ENCODE measurements around the gene BAIAP2.
A peak's percentile ranks its signal among the peaks of the same experiment; 100 is the strongest.
"Not testable (repeated sequence)": the region's sequence is repeated elsewhere in the genome, so short reads cannot be mapped to it uniquely, and the experiment has no call there.

Gene BAIAP2

DNA sequence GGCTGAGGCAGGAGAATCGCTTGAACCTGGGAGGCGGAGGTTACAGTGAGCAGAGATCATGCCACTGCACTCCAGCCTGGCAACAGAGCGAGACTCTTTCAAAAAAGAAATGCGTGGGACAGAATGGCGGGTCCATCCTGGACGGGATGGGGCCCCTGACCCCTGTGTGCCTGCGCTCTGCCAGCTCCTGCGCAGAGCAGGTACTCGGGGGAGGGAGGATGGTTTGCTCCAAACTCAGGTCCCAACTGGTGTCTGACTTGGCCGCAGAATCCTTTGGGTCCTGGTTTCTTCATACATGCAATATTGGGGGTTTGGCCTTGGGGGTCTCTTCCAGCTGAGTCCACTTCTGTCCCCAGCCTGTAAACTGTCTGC is 33.0 kb upstream of the BAIAP2 start:
- no peak for DNase-seq

DNA sequence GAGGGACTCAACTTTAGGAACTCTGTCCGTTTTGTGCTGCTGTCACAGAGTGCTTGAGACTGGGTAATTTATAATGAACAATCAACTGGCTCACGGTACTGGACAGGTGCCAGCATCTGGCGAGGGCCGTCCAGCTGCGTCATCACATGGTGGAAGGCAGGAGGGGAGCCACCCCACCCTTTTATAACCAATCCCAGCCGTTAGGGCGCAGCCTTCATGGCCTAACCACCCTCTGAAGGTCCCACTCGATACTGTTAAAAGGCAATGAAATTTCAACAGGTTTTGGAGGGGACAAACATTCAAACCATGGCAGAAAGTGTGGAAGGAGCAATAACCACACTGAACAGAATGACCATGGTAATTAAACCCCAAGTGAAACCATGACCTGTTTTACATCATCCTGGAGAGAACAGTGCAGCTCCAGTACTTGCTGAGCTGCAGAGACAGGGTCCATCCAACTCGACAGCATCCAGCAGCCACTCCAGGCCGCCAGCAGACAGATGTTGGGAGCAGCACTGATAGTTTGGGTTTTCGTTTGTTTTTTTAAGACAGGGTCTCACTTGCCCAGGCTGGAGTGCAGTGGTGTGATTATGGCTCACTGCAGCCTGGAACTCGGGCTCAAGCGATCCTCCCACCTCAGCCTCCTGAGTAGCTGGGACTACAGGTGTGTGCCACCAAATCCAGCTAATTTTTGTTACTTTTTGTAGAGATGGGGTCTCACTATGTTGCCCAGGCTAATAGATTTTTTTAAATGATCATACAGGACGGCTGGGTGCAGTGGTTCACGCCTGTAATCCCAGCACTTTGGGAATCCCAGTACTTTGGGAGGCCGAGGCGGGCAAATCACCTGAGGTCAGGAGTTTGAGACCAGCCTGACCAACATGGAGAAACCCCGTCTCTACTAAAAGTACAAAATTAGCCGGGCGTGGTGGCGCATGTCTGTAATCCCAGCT is 32.3 kb upstream of the BAIAP2 start:
- DNase-seq = peak; percentile 51

DNA sequence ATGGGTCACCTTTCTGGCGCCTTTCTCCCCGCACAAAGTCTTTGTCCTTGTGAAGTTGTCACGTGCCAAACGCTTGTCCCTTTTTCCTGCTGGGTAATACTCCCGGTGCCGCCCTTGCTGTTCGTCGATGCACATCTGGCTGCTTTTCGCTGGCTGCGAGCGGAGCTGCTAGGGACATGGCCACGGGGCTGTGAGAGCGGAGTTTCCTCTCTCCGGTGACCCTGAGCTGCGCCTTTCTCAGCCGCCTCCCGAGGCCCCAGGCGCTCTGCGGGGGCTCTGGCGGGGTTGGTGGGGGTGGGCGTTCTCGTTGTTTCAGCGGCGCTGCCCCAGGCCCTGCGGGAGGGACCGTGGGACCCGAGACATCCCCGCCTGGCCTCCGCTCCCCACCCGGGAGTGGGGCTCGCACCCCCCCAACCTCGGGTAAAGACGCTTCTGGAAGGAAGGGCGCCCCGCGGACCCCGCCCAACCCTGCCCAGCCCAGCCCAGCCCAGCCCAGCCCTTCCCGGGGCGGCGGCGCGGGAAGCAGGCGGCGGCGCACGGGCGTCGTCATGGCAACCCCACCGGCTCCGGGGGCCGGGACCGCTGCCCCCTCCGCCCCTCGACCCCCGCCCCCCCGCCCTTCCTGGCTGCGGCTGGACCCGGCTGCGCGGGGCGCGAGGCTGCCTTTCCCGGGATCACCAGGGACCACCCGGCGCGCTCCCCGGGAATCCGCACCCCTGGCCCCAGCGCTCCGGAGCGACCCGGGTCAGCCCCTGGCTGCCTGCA is 31.1 kb upstream of the BAIAP2 start:
- DNase-seq = peak; percentile 67

DNA sequence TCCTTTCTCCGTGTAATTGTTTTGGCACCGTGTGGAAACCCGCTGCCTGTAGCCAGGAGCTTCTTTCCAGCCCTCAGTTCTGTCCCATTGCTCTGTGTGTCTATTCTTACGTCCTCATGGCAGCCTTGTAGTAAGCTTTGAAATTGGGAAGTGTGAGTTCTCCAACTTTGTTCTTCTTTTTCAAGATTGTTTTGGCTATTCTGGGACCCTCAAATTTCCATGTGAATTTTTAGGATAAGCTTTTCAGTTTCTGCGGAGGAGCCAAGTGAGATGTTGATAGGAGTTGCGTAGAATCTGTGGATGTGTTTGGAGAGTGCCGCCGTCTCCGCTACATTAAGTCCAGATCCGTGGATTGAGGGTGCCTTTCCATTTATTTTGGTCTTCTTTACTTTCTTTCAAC is 28.1 kb upstream of the BAIAP2 start:
- DNase-seq = no peak

DNA sequence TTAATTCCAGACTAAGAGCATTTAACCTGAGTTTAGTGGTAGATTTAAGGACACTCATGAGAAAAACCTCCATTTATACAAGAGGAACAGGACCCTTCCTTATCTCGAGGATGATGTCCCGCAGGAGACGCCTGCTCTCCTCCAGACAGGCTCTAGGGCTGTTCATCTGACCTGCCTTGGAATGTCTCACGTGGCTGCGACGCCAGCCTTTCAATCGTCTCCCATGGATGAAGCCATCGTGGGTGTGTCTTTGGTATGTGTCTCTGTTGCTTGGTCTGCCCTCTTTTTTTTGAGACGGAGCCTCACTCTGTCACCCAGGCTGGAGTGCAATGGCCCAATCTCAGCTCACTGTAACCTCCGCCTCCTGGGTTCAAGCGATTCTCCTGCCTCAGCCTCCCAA is 26.8 kb upstream of the BAIAP2 start:
- peak; percentile 70 for DNase-seq

DNA sequence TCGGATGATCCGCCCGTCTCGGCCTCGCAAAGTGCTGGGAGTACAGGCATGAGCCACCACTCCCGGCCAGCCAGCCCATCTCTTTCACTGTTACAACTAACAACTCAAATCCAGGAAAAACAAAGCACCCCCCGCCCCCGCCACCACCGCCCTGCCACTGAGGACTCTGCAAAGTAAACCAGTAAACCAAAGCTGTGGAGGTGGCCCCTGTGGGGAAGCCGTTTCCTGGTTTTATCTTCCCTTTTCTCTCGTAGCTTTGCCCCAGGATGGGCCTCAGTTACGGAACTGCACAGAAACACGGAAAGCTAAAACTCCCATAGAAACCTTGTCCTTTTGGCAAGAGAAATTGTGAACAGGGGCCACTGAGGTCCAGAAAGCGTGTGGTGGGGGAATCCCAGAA is 25.8 kb upstream of the BAIAP2 start:
- DNase-seq = no peak

DNA sequence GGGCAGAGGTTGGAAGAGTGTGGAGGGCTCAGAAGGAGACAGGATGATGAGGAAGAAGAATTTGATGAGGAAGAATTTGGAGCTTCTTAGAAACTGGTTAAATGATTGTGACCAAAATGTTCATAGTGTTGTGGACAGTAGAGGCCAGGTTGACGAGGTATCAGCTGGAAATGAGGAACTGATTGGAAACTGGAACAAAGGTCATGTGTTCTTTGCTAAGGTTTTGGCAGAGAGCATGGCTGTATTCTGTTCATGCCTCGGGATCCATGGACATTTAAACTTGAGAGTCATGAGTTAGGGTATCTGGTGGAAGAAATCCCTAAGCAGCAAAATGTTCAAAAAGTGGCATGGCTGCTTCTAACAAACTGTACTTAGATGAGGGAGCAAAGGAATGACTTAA is 24.0 kb upstream of the BAIAP2 start:
- DNase-seq = no peak

DNA sequence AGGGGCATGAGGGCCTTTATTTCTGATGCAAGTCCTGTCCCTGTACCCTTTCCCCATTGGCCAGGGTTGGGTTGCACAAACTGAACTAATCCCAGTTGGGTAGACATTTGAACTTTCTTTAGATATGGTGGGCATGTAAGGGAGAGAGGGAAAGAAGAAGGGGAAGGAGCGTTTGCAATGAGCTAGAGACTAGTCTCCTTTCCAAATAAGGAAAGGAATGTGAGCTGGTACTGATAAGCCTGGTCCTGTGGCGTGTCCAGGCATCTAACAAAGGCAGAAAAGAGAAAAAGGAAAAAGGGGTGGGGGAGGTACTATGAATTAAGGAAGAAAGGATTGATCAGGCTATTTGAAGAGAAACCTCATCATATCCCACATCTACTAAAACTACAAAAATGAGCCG is 23.0 kb upstream of the BAIAP2 start:
- no peak for DNase-seq

DNA sequence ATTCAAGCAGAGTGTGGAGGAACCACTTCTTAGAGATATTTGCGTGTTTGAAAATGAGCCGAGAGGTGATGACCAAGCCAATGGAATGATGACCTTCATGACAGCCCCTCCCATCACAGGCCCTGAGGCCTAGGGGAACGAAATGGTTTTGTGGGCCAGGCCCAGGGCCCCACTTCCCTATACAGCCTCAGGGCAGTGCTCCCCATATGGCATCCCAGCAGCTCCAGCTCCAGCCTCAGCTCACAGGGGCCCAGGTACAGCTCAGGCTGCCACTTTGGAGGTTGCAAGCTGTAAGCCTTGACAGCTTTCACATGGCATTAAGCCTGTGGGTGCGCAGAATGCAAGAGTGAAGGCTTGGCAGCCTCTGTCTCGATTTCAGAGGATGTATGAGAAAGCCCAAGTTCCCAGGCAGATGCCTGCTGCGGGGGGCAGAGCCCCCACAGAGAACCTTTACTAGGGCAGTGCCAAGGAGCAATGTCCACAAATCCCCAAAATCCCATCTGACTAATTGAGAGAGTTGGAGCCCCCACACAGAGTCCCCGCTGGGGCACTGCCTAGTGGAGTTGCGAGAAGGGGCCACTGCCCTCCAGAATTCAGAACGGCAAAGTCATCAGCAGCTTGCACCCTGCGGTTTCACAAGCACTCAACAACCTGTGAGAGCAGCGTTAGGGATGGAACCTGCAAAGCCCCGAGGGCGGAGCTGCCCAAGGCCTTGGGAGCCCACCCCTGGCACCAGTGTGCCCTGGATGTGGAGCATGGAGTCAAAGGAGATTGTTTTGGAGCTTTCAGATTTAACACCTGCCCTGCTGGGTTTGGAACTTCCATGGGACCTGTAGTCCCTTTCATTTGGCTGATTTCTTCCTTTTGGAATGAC is 22.1 kb upstream of the BAIAP2 start:
- no peak for DNase-seq

DNA sequence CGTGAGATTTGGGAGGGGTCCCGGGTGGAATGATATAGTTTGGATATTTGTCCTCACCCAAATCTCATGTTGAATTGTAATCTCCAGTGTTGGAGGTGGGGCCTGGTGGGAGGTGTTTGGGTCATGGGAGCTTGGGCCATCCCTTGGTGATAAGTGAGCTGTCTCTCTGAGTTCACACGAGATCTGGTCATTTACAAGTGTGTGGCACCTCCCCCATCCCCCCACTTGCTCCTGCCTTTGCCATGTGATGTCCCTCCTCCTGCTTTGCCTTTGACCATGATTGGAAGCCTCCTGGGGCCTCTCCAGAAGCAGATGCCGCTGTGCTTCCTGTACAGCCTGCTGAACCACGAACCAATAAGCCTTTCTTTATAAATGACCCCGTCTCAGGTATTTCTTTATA is 21.3 kb upstream of the BAIAP2 start:
- DNase-seq = no peak

DNA sequence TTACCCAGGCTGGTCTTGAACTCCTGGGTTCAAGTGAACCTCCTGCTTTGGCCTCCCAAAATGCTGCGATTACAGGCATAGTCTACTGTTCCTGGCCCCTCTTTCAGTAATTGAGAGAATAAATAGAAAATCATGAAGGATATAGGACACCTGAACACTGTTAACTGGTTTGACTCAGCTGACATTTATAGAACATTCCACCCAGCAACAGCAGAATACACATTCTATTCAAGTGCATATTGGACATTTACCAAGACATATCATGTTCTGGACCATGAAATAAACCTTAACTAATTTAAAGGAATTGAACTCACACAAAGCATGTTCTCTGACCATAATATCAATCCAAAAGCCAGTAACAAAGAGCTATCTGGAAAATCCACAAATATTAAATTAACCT is 19.8 kb upstream of the BAIAP2 start:
- no peak for DNase-seq

DNA sequence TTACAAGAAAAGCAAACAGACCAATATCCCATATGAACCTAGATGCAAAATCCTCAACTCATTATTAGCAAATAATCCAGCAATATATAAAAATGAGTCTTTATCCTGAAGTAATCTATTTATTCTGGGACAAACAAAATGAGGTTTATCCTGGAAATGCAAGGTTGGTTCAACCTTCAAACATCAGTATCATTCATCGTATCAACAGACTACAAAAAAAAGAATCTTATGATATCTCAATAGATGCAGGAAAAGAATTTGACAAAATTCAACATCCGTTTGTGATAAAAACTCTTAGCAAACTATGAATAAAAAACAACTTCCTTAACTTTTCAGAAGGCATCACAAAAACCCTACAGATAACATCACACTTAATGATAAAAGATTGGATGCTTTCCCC is 18.4 kb upstream of the BAIAP2 start:
- DNase-seq = no peak

DNA sequence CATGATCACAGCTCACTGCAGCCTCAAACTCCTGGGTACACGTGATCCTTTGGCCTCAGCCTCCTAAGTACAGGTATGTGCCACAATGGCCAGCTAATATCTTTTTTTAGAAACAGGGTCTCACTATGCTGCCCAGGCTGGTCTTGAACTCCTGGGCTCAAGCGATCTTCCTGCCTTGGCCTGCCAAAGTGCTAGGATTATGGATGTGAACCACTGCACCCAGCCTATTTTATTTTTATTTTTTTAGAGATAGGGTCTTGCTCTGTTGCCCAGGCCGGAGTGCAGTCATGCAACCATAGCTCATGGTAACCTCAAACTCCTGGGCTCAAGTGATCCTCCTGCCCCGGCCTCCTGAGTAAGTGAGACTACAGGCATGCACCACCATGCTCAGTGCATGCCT is 17.6 kb upstream of the BAIAP2 start:
- not testable (repeated sequence) for DNase-seq

DNA sequence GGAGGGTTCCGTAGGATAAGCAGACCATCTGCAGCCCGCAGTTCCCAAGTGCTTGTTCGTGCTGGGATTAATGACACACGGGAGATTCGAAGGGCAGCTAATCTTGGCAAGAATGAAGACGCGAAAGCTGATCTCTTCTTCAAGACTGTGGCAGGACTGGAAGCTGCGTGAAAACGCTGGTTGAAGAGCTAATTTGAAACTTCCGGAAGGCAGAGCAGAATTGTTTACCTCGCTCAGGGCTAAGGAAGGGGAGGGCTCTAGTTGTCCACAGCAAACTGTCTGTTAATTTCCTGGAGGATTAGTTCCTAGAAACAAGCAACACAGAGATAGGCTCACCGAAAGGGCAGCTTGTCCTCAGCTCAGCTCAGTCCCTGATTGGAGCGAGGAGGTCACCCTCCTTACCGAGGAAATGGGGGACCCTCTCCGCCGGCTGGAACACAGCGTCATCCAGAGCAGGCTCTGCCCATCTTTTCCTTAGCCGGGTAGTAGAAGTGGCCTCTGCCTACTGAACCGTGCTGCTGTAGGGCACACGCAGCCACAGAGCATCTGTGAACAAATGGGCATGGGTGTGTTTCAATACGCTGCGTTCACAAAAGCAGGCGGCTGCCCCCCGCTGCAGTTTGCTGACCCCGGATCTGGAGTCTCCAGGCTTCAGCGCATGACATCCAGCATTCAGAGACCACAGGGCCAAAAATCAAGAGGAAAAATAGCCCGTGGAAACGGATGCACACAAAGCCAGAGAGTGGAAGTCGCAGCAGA is 16.7 kb upstream of the BAIAP2 start:
- no peak for DNase-seq

DNA sequence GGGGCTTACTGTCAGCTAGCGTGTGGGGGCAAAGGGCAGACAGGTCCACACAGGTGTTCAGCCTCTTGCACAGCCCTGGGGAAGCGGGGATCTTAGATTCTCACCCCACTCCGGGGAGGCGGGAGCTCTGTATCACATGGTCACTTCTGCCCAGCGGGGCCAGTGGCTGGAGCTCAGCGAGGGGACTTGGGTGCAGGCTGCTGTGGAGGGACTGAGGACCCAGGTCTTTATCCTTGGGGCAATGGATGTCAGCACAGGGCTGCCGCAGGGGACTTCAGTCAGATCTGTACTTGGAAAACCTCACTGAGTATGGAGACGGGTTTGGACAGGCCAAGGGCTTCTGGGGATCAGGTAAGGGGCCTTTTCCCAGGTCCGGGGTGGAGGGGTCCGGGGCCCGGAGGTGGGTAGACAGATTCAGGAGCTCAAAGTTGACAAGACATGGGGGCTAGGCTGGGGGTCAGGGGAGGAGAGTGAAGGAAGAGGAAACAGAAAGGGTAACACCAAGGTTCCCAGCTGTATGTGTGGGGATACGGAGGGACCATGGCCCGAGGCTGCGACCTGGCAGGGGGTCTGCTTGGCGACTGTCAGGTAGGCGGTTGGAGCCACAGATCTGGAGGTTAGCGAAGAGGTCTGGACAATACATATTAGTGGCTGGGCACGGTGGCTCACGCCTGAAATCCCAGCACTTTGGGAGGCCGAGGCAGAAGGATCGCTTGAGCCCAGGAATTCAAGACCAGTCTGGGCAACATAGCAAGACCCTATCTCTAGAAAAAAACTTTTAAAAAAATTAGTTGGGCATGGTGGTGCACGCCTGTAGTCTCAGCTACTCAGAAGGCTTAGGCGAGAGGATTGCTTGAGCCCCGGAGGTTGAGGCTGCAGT is 15.1 kb upstream of the BAIAP2 start:
- DNase-seq = peak; percentile 57

DNA sequence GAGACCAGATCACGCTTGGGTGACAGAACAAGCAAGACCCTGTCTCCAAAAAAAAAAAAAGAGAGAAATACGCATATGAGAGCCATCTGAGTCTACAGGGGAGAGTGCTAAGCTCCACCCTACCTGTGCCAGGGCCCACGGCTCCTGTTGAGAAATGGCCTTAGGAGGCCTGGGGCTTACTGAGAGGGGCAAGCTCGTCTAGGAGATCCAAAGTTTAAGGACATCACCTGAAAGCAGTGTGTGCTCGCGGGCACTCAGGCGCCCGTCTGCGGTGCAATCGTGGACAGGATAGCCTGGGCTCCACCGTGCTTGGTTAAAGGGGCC is 14.5 kb upstream of the BAIAP2 start:
- DNase-seq = no peak

DNA sequence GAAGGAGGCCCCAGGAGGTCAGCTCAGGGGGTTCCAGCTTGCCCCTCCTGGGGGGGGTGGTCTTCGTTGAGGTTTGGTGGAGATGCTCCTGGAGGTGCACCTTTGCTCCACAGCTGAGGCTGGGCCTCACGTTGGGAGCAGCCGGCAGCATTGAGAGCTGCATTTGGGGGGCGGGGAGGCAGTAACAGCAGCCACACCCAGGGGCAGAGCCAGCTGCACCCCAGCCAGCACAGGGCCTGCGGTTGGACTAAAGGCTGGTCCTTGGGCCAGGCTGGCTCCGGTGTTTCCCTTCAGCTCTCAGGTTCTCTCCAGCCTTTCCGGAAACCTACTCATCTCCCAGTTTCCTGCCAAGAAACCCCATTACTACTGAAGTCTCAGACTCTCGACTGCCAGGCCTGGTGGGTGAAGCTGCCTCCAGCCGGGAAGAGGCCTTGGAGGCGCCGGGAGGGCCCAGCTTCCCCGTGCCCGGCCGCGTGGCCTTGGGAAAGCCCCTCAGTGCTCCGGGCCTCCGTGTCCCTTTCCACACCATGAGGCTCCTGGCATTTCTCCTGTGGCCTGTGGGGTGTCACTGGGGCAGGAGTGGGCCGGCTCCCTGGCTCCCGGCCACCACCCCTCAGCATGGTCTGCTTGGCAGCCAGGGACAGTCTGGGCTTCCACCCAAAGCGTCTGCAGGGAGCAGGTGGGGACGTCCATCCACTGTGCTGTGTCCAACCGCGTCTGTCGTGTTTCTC is 14.0 kb upstream of the BAIAP2 start:
- DNase-seq = peak; percentile 58

DNA sequence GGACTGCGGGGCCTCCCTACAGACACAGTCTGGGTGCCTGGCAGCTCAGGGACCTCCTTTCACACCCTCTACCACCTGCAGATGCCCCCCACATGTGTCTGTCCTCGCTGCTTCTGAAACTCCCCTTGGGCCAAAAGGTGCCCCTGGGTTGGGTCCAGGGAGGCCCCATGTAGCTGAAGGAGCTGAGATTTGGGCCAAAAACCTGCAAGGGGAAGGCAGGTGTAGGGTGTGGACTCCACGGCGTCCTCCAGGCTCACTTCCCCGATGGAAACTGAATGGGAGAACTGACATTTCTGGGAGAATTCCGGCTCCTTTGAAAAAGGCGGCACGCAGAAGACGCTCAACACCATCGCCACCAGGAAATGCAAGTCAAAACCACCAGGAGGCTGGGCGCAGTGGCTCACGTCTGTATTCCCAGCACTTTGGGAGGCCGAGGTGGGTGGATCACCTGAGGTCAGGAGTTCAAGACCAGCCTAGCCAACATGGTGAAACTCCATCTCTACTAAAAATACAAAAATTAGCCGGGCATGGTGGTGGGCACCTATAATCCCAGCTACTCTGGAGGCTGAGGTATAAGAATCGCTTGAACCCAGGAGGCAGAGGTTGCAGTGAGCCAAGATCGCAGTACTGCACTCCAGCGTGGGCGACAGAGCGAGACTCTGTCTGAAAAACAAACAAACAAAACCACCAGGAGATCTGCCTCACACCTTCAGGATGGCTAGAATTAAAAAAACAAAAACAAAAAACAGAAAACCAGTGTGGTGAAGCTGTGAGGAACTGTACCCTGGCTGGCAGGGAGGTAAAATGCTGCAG is 13.2 kb upstream of the BAIAP2 start:
- DNase-seq = no peak

DNA sequence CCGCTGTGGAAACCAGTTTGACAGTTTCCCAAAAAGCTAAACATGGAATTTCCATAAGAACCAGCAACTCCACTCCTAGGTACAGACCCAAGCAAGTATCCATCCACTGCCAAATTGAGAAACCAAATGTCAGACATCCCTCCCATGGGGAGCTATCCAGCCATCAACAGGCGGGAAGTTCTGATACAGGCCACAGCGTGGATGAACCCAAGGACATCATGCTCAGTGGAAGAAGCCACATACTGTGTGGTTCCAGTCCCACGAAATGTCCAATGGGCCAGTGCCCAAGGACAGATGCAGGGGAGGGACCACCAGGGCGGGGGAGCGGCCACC is 12.6 kb upstream of the BAIAP2 start:
- DNase-seq = no peak

DNA sequence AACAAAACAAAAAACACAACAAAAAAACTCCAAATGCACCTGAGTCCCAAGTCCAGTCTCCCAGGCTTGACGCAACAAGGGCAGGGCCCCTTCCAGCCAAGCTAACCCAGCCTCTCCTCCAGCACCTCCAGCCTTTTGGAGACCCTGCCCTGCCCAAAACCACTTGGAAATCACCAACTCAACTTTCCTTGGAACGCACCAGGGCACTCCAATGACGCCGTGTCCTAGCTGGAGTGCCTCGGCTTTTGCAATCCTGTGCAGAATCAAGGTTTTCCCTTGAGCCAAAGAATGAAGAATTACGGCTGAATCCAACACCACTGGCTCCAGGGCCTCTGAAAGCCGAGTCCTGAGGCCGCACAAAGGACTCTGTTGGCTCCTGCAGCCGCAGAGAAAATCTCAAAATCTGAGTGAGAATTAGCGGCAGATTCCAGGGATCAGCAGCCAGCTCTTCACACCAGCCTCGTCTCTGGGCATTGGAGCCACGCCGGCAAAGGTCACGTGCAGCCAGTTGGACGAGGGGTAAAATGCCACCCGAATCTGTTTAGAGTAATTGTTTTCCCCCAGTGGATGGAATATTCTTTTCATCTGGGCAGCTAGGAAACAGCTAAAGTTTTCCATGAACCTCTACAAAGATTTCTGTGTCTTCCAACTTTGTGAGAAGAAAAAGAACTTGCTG is 9.7 kb upstream of the BAIAP2 start:
- no peak for DNase-seq
